Left renal cortex interstitium (tissue), 4 donors: Measurements from ENCODE around the gene HIGD2A. TPM values are rescaled to one million over a fixed set of nuclear protein-coding genes. Genes with fewer than 3 reads are reported as not detected.

Source experiments
- polyA plus RNA-seq, 4 donors: library from polyadenylated mRNA; unstranded; fragments of 120-200 nt; gene quantifications; one replicate each; pipeline ENCODE4 v1.2.1, GENCODE V29; 2013; ENCODE audit not compliant: insufficient read length in 4 of 4

The HIGD2A gene
- polyA plus RNA-seq, 4 donors, result 99.5 to 151 (median 115) TPM

Other genes with a start within 250 kb of the HIGD2A start
- 10 to 100 TPM; 17.6 to 22.6 (median 19.6) TPM for gene SIMC1, start 150.3 kb upstream of the HIGD2A start, polyA plus RNA-seq
- 100 to 1,000 TPM; 138 to 171 (median 160) TPM for gene KIAA1191, start 27.0 kb upstream of the HIGD2A start, polyA plus RNA-seq
- gene ARL10, start 23.3 kb upstream of the HIGD2A start, polyA plus RNA-seq, result 10 to 100 TPM in 3 of 4 donors, 1 to 10 TPM in 1; 9.7 to 17.8 (median 13.5) TPM
- gene NOP16, start 153 bp upstream of the HIGD2A start, polyA plus RNA-seq, result 10 to 100 TPM; 26.5 to 33.7 (median 32.2) TPM
- gene CLTB, start 27.8 kb downstream of the HIGD2A start, polyA plus RNA-seq, result 10 to 100 TPM; 52.4 to 71.9 (median 57.8) TPM
- 10 to 100 TPM; 43.6 to 48.5 (median 46.6) TPM for gene FAF2, start 59.6 kb downstream of the HIGD2A start, polyA plus RNA-seq
- 10 to 100 TPM; 30.0 to 81.1 (median 58.9) TPM for gene RNF44, start 148.7 kb downstream of the HIGD2A start, polyA plus RNA-seq
- 10 to 100 TPM; 15.0 to 25.7 (median 21.7) TPM for gene CDHR2, start 160.6 kb downstream of the HIGD2A start, polyA plus RNA-seq
- 1 to 10 TPM; 1.6 to 2.0 (median 1.8) TPM for gene GPRIN1, start 221.4 kb downstream of the HIGD2A start, polyA plus RNA-seq
- gene SNCB, start 241.8 kb downstream of the HIGD2A start, polyA plus RNA-seq, result under 1 TPM in 1 of 4 donors, not detected in 3; 0.63 TPM
- gene EIF4E1B, start 241.9 kb downstream of the HIGD2A start, polyA plus RNA-seq, result under 1 TPM in 3 of 4 donors, not detected in 1; 0.06 to 0.11 (median 0.07) TPM